GM12865 (cell line): ENCODE data around the gene CPM.
"Not testable (repeated sequence)": the region's sequence is repeated elsewhere in the genome, so short reads cannot be mapped to it uniquely, and the experiment has no call there.

ENCODE experiments used
- DNase-seq: peaks from one replicate; pipeline ENCODE4 v3.0.0; 2010; ENCODE audit warnings: low read depth
- H3K4me3 ChIP-seq: 2 replicates; pipeline ENCODE4 v1.5.1; 2011; ENCODE audit warnings: mild to moderate bottlenecking, low read depth, low read length, control low read depth
- TF ChIP-seq, protein P1 (sequence below): IDR thresholded peaks from 2 replicates; pipeline ENCODE4 v1.5.1; 2011; ENCODE audit warnings: low read length, control low read depth, low read depth, inconsistent platforms; ENCODE audit not compliant: insufficient read depth; ENCODE audit errors: missing control alignments

Gene CPM

DNA sequence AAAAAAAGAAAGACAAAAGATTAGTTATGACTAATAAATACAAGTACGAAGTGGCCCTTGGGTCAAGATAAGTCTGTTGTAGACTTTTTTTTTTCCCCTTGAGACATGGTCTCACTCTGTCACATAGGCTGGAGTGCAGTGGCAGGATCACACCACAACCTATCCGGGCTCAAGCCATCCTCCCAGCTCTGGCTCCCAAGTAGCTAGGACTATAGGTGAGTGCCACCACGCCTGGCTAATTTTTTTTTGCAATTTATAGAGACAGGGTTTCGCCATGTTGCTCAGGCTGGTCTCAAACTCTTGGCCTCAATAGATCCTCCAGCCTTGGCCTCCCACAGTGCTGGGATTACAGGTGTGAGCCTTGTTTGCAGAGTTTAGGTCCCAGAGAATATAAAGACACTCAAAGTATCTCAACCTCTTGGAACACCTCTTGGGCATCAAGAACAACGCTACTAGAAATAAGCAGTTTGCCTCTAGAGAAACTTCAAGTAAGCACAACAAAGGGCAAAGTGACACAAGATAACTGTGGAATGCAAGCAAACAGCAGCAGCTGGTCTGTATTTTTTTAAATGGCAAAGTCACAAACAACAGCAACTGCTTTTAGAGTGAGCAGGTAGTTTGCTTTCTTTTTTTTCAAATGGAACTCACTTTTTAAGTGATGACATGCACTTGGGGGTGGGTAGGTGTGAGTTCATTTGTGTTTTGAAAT is 128.9 kb downstream of the CPM start:
- DNase-seq: no peak
- no peak overlapping the region for H3K4me3 ChIP-seq
- TF ChIP-seq, protein P1, sequence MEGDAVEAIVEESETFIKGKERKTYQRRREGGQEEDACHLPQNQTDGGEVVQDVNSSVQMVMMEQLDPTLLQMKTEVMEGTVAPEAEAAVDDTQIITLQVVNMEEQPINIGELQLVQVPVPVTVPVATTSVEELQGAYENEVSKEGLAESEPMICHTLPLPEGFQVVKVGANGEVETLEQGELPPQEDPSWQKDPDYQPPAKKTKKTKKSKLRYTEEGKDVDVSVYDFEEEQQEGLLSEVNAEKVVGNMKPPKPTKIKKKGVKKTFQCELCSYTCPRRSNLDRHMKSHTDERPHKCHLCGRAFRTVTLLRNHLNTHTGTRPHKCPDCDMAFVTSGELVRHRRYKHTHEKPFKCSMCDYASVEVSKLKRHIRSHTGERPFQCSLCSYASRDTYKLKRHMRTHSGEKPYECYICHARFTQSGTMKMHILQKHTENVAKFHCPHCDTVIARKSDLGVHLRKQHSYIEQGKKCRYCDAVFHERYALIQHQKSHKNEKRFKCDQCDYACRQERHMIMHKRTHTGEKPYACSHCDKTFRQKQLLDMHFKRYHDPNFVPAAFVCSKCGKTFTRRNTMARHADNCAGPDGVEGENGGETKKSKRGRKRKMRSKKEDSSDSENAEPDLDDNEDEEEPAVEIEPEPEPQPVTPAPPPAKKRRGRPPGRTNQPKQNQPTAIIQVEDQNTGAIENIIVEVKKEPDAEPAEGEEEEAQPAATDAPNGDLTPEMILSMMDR: no peak

DNA sequence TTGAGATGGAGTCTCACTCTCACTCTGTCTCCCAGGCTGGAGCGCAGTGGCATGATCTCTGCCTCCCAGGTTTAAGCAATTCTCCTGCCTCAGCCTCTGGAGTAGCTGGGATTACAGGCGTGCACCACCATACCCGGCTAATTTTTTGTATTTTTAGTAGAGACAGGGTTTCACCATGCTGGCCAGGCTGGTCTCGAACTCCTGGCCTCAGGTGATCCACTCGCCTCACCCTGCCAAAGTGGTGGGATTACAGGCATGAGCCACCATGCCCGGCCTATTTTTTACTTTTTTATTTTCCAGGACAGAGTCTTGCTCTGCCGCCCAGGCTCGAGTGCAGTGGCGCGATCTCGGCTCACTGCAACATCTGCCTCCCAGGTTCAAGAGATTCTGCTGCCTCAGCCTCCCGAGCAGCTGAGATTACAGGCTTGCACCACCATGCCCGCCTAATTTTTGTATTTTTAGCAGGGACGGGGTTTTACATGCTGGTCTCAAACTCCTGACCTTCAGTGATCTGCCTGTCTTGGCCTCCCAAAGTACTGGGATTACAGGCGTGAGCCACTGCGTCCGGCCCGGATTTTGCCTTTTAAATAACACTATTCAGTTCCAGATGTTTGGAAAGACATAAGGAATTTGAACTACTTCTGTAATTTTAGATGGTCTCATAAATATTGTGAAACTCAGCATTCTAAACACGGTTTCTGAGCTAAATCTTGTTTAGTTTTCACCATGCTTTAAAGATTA is 129.9 kb downstream of the CPM start:
- DNase-seq, H3K4me3 ChIP-seq: not testable (repeated sequence)

- H3K4me3 ChIP-seq, DNase-seq: not testable (repeated sequence)
These were observed 130.6 kb downstream of the CPM start for GRCh38 chr12:68802372-68802745.
